Gastrocnemius medialis (tissue), 4 donors: ENCODE data around the gene GAS2L1. TPM values are rescaled to one million over a fixed set of nuclear protein-coding genes. Genes with fewer than 3 reads are reported as not detected.
A peak's percentile ranks its signal among the peaks of the same experiment; 100 is the strongest.

Source experiments
- ATAC-seq, 2 donors: fragments of 150-250 bp; one replicate each; pipeline ENCODE4 v1.9.1; 2016
- DNase-seq, 2 donors: peaks; one replicate each; pipeline ENCODE4 v3.0.0-alpha.2; 2019
- H3K27ac ChIP-seq, 4 donors: fragments of 200-600 bp; sonication (generic); 1 replicate in 1 of 4; 2 replicates in 3 of 4; pipeline ENCODE4 v1.5.1; 2016 to 2018; ENCODE audit warnings: mild to moderate bottlenecking in 2 of 4, moderate library complexity in 1 of 4
- H3K27me3 ChIP-seq, 3 donors: fragments of 200-600 bp; sonication (generic) in 2 of 3; 1 replicate in 1 of 3; 2 replicates in 2 of 3; pipeline versions ENCODE4 v1.5.1 to v1.6.0; 2016 to 2019; ENCODE audit warnings: mild to moderate bottlenecking in 1 of 3, moderate library complexity in 1 of 3
- H3K36me3 ChIP-seq, 2 donors: fragments of 200-600 bp; sonication (generic) in 1 of 2; one replicate each; pipeline ENCODE4 v1.5.1; 2017 to 2018
- H3K4me1 ChIP-seq, 2 donors: fragments of 200-600 bp; sonication (generic) in 1 of 2; one replicate each; pipeline ENCODE4 v1.5.1; 2016 to 2017; ENCODE audit warnings: mild to moderate bottlenecking in 2 of 2
- H3K4me3 ChIP-seq, 4 donors: fragments of 200-600 bp; sonication (generic) in 3 of 4; 1 replicate in 1 of 4; 2 replicates in 3 of 4; pipeline ENCODE4 v1.5.1; 2016 to 2019; ENCODE audit warnings: mild to moderate bottlenecking in 2 of 4
- H3K9me3 ChIP-seq, 3 donors: fragments of 200-600 bp; sonication (generic) in 2 of 3; 1 replicate in 1 of 3; 2 replicates in 2 of 3; pipeline ENCODE4 v1.5.1; 2016 to 2019
- CTCF ChIP-seq, 5 experiments: fragments of 450-650 bp in 3 of 5; fragments of 200-600 bp in 2 of 5; sonication (generic) in 2 of 5; IDR thresholded peaks in 4 of 5; conservative IDR thresholded peaks in 1 of 5; 1 replicate in 4 of 5; 2 replicates in 1 of 5; pipeline ENCODE4 v1.5.1; 2016 to 2019; ENCODE audit warnings: antibody characterized with exemption in 5 of 5, mild to moderate bottlenecking in 3 of 5, moderate library complexity in 3 of 5
- POLR2A ChIP-seq, 2 donors: fragments of 450-650 bp; IDR thresholded peaks; one replicate each; pipeline ENCODE4 v1.6.1; 2017; ENCODE audit warnings: antibody characterized with exemption in 2 of 2, mild to moderate bottlenecking in 2 of 2, moderate library complexity in 2 of 2
- in situ Hi-C, 4 donors: fragments of 200-750 bp; cut with MboI; loops; one replicate each; pipeline versions ENCODE4 v1.15.0 to v1.8.0; 2017; ENCODE audit warnings: low sequenced_read_pairs in 4 of 4
- intact Hi-C: fragments of 100-400 bp; cut with DNase I; formaldehyde crosslinking; loops from one replicate; pipeline ENCODE4 v1.15.1; 2023; ENCODE audit warnings: low total_unique reads
- total RNA-seq, 4 donors: library from RNA; depleted of rRNA; stranded (reverse); fragments of >200 nt; gene quantifications; one replicate each; pipeline versions ENCODE4 v1.1.0 to v1.2.3, GENCODE V29; 2016

Gene GAS2L1
- total RNA-seq, 4 donors from 2014 or later = 4.8 to 23.0 (median 6.6) TPM

- in situ Hi-C loops (no loop called here), intact Hi-C loops (no loop called here)
- ATAC-seq (no peak), DNase-seq (peak in 1 of 2 donors; percentile 10)
- Histone ChIP-seq H3K4me1 (peaks cover 30 to 57% of the 10 kb centered on the region in 2 donors), H3K27me3 (peaks cover 17 to 28% (median 24%) of the 10 kb centered on the region in 3 donors), H3K4me3 (no peak overlapping the region), H3K9me3 (no peaks in the 10 kb centered on the region), H3K36me3 (no peaks in the 10 kb centered on the region), H3K27ac (peak overlapping the region in 1 of 4 donors; percentile 59)
- no peak for TF ChIP-seq POLR2A (IDR thresholded peaks at IDR 0.05)
- TF ChIP-seq CTCF (IDR thresholded peaks at IDR 0.05 in 4 of 5, conservative IDR thresholded peaks at IDR 0.05 in 1 of 5) = no peak
Measured at GRCh38 chr22:29312218-29313125, 6.0 kb downstream of the GAS2L1 start.

- intact Hi-C loops (no loop called here), in situ Hi-C loops (no loop called here)
- H3K27ac ChIP-seq = no peak overlapping the region
- no peaks in the 10 kb centered on the region for H3K9me3 ChIP-seq
- DNase-seq (peak in 1 of 2 donors; percentile 31), ATAC-seq (peak in 1 of 2 donors; percentile 14)
- no peaks in the 10 kb centered on the region for H3K36me3 ChIP-seq
- no peak overlapping the region for H3K4me3 ChIP-seq
- peaks cover 23 to 50% of the 10 kb centered on the region in 2 donors for H3K4me1 ChIP-seq
- peaks cover 17 to 28% (median 24%) of the 10 kb centered on the region in 3 donors for H3K27me3 ChIP-seq
- TF ChIP-seq CTCF (IDR thresholded peaks at IDR 0.05 in 4 of 5, conservative IDR thresholded peaks at IDR 0.05 in 1 of 5) (peak in 4 of 5 experiments; percentile 49 to 83 (median 66)), POLR2A (IDR thresholded peaks at IDR 0.05) (no peak)
Measured at GRCh38 chr22:29313126-29313575, 6.7 kb downstream of the GAS2L1 start.

- no peaks in the 10 kb centered on the region for H3K9me3 ChIP-seq
- TF ChIP-seq POLR2A (IDR thresholded peaks at IDR 0.05) = no peak
- TF ChIP-seq CTCF (IDR thresholded peaks at IDR 0.05 in 4 of 5, conservative IDR thresholded peaks at IDR 0.05 in 1 of 5) = no peak
- H3K36me3 ChIP-seq = no peaks in the 10 kb centered on the region
- in situ Hi-C loops (no loop called here), intact Hi-C loops (no loop called here)
- no peak overlapping the region for H3K27ac ChIP-seq
- H3K27me3 ChIP-seq = peaks cover 17 to 28% (median 24%) of the 10 kb centered on the region in 3 donors
- DNase-seq (no peak), ATAC-seq (no peak)
- peaks cover 16 to 43% of the 10 kb centered on the region in 2 donors for H3K4me1 ChIP-seq
- H3K4me3 ChIP-seq = no peak overlapping the region
Measured at GRCh38 chr22:29313576-29314466, 7.4 kb downstream of the GAS2L1 start.

GRCh38 chr22:29314537-29315285, 8.3 kb downstream of the GAS2L1 start:
- Histone ChIP-seq H3K4me1 (peaks cover 8 to 34% of the 10 kb centered on the region in 2 donors), H3K27ac (no peak overlapping the region), H3K27me3 (peaks cover 17 to 28% (median 24%) of the 10 kb centered on the region in 3 donors), H3K9me3 (no peaks in the 10 kb centered on the region), H3K4me3 (peak overlapping the region; percentile 21 to 41 (median 34)), H3K36me3 (no peaks in the 10 kb centered on the region)
- DNase-seq (no peak), ATAC-seq (no peak)
- in situ Hi-C loops = no loop called here
- TF ChIP-seq CTCF (IDR thresholded peaks at IDR 0.05 in 4 of 5, conservative IDR thresholded peaks at IDR 0.05 in 1 of 5) (no peak), POLR2A (IDR thresholded peaks at IDR 0.05) (no peak)
- intact Hi-C loops = no loop called here
